ENCODE data around the gene CAMSAP1. TPM values are rescaled to one million over a fixed set of nuclear protein-coding genes. Genes with fewer than 3 reads are reported as not detected.

Gene CAMSAP1
- polyA plus RNA-seq, 1 donor from 2014 or later = 58.5 TPM

GRCh38 chr9:135848341-135849047, 58.9 kb downstream of the CAMSAP1 start:
- no peaks in the 10 kb centered on the region for H3K9me2 ChIP-seq (ENCODE audit: insufficient read depth, low read length)
- H3K36me3 ChIP-seq (ENCODE audit: insufficient read depth, low read length) = peaks cover 13% of the 10 kb centered on the region
- H2AFZ ChIP-seq (ENCODE audit: low read depth, low read length) = no peak overlapping the region
- peaks cover 3% of the 10 kb centered on the region for H4K20me1 ChIP-seq (ENCODE audit: insufficient read depth)
- TF ChIP-seq SMC3 (conservative IDR thresholded peaks at IDR 0.05; ENCODE audit: poor library complexity) (no peak), RAD21 (conservative IDR thresholded peaks at IDR 0.05) (no peak), EZH2 (IDR thresholded peaks at IDR 0.05; ENCODE audit: borderline replicate concordance, insufficient read depth, low read length, poor library complexity, severe bottlenecking) (no peak), CTCF (IDR thresholded peaks at IDR 0.05; ENCODE audit: poor library complexity, severe bottlenecking) (no peak), REST (IDR thresholded peaks at IDR 0.05; ENCODE audit: borderline replicate concordance) (no peak), EP300 (conservative IDR thresholded peaks at IDR 0.05; ENCODE audit: poor library complexity, severe bottlenecking) (no peak), TAF1 (IDR thresholded peaks at IDR 0.05; ENCODE audit: low read depth) (no peak), MXI1 (conservative IDR thresholded peaks at IDR 0.05; ENCODE audit: poor library complexity, severe bottlenecking) (no peak), POLR2AphosphoS5 (IDR thresholded peaks at IDR 0.05) (no peak)
- H3K4me2 ChIP-seq (ENCODE audit: low read length) = no peak overlapping the region
- no peak overlapping the region for H3K27ac ChIP-seq (ENCODE audit: low read length)
- H3K9me3 ChIP-seq (ENCODE audit: low read length) = no peaks in the 10 kb centered on the region
- H3K27me3 ChIP-seq (ENCODE audit: insufficient read depth, low read depth, low read length) = no peaks in the 10 kb centered on the region
- H3K9ac ChIP-seq (ENCODE audit: low read length) = no peak overlapping the region
- H3K79me2 ChIP-seq (replicated peaks; ENCODE audit: insufficient read depth, low read length) = peaks cover 2% of the 10 kb centered on the region
- H3F3A ChIP-seq (ENCODE audit: insufficient read depth, low read length, poor library complexity, severe bottlenecking) = no peaks in the 10 kb centered on the region
- H3K4me3 ChIP-seq (ENCODE audit: low read length) = no peak overlapping the region

GRCh38 chr9:135847833-135848232, 59.5 kb downstream of the CAMSAP1 start:
- no peaks in the 10 kb centered on the region for H3K9me2 ChIP-seq (ENCODE audit: insufficient read depth, low read length)
- H4K20me1 ChIP-seq (ENCODE audit: insufficient read depth) = peaks cover 3% of the 10 kb centered on the region
- H3K36me3 ChIP-seq (ENCODE audit: insufficient read depth, low read length) = peaks cover 13% of the 10 kb centered on the region
- no peaks in the 10 kb centered on the region for H3F3A ChIP-seq (ENCODE audit: insufficient read depth, low read length, poor library complexity, severe bottlenecking)
- no peaks in the 10 kb centered on the region for H3K9me3 ChIP-seq (ENCODE audit: low read length)
- TF ChIP-seq CTCF (IDR thresholded peaks at IDR 0.05; ENCODE audit: poor library complexity, severe bottlenecking) (no peak), SMC3 (conservative IDR thresholded peaks at IDR 0.05; ENCODE audit: poor library complexity) (no peak), EZH2 (IDR thresholded peaks at IDR 0.05; ENCODE audit: borderline replicate concordance, insufficient read depth, low read length, poor library complexity, severe bottlenecking) (no peak), MXI1 (conservative IDR thresholded peaks at IDR 0.05; ENCODE audit: poor library complexity, severe bottlenecking) (no peak), POLR2AphosphoS5 (IDR thresholded peaks at IDR 0.05) (no peak), REST (IDR thresholded peaks at IDR 0.05; ENCODE audit: borderline replicate concordance) (no peak), TAF1 (IDR thresholded peaks at IDR 0.05; ENCODE audit: low read depth) (no peak), RAD21 (conservative IDR thresholded peaks at IDR 0.05) (no peak), EP300 (conservative IDR thresholded peaks at IDR 0.05; ENCODE audit: poor library complexity, severe bottlenecking) (no peak)
- H3K4me3 ChIP-seq (ENCODE audit: low read length) = no peak overlapping the region
- H3K79me2 ChIP-seq (replicated peaks; ENCODE audit: insufficient read depth, low read length) = peaks cover 2% of the 10 kb centered on the region
- no peaks in the 10 kb centered on the region for H3K27me3 ChIP-seq (ENCODE audit: insufficient read depth, low read depth, low read length)
- H3K4me2 ChIP-seq (ENCODE audit: low read length) = no peak overlapping the region
- no peak overlapping the region for H2AFZ ChIP-seq (ENCODE audit: low read depth, low read length)
- H3K9ac ChIP-seq (ENCODE audit: low read length) = no peak overlapping the region
- no peak overlapping the region for H3K27ac ChIP-seq (ENCODE audit: low read length)

All from neural cell (in vitro differentiated cells).